ENCODE results near the gene CPLX1.
"Not testable (repeated sequence)": the region's sequence is repeated elsewhere in the genome, so short reads cannot be mapped to it uniquely, and the experiment has no call there.

The CPLX1 gene

DNA sequence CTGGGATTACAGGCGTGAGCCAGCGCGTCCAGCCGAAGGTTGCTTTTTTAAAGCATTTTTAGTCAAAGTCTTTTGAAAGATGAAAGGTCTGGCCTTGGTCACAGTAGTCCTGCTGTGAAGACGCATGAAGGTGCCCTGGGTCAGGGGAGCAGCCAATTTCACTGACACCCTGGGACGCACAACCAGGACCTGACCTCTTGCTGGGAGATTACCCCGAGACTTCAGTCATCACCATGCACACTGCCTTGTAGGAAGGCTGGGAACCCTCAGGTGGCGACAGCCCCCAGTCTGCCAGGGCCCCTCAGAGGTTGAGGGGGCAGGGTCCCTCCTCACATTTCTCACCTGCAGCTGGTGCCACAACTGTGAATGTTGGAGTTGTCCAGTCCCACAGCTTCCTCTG lies 53.2 kb downstream of the CPLX1 start:
- no peak for DNase-seq

DNA sequence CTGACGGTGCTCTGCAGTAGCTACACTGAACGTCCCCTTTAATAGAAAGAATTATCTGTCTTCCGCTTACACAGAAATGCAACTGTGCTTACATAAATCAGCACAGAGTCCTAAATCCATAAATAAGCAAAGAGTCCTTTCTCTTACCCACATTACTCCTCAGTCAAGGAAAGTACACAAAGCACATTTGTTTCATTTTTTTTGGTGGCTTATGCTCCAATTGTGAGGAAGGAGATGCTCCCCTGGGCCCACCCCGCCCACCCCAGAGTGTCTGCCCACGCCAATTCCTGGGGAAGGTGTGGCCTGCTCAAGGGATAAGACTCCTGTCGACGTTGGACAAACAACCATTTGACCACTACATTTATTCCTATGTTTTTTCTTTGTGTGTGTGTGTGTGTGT lies 53.8 kb downstream of the CPLX1 start:
- no peak for DNase-seq

DNA sequence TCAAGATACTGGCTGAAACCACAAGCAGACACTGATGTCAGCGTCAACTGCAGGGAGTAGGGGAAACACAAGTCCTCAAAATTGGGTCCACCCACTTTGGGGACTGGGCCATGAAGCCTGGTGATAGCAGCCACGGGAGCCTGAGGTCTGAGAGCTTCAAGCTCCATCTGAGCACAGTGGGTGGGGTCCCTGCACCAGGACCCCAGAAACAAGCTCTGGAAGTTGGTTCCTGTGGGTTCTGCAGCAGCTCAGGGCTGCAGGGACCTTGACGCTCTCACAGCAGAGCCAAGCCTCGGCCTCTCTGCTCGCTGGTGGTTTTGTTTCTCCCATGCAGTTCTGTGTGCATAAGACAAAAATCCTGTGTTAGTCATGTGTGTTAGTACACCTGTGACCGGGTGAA lies 54.5 kb downstream of the CPLX1 start:
- no peak for DNase-seq

DNA sequence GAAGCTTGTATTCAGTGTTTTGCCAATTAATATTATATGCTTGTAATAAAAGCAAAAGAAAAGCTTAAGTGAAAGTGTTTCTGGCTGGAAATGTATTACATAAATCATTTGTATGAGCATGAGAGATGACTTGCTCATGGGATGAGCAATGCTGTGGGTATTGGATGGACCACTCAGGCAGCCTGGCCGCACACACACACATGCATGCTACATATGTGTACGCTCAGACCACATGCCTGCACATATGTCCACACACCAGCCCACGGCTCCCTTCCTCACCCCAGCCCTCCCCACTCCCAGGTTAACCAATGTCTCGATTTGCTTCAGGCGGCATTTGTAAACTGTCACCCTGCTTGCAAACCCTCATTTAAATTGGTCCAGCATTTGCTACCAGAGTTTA lies 55.9 kb downstream of the CPLX1 start:
- no peak for DNase-seq

DNA sequence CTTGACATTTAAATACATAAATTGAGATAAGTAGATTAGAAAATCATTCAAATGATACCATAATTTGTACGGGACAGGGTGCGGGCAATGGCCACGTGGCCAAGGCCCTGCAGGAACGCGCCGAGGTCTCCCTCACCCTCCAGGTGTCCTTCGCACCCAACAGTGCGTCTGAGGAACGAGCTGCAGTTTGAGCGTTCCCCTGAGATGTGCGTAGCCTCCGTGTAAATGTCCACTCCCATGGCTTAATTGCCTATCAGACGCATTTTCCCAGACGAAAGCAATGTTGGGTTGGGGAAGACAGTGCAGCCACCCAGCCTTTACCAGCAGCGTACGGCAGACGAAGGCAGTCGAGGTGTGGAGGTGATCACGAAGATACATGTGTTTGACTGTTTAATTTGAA lies 56.4 kb downstream of the CPLX1 start:
- DNase-seq: no peak

DNA sequence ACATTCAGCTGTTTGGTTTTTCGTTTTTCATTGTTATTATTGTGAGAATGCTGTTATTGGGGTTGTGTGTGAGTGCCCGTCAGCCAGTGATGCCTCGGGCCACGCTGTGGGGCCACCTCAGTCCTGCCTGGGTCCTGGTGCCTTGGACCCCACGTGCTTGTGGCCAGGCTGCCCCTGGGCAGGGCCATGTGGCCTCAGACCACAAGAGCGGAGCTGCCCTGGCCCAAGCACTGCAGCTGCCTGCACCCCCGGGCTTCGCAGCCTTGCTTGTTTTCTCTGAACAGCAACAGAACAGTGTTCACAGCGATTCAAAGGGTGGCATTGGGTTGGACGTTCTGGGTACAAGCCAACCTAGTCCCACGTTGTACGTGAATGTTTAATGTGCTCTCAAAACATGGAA lies 56.9 kb downstream of the CPLX1 start:
- DNase-seq: no peak

DNA sequence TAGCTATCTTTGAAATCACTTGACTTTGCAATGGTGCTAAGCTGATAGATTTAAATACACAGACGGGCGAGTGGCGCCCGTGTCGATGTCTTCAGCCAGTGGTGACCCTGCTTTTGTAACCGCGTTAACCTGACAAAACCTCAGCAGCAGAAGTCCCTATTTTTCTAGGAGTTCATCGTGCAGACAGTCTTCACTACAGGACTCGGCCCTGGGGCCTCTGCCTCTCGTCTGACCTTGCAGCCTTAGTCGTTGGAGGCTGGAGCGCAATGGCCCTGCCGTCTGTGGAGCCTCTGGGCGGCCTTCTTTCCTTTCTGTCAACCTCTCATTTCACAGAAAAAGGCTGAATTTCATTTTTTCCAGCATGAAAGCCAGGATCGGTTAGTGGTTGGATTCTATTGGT lies 57.9 kb downstream of the CPLX1 start:
- DNase-seq: no peak

DNA sequence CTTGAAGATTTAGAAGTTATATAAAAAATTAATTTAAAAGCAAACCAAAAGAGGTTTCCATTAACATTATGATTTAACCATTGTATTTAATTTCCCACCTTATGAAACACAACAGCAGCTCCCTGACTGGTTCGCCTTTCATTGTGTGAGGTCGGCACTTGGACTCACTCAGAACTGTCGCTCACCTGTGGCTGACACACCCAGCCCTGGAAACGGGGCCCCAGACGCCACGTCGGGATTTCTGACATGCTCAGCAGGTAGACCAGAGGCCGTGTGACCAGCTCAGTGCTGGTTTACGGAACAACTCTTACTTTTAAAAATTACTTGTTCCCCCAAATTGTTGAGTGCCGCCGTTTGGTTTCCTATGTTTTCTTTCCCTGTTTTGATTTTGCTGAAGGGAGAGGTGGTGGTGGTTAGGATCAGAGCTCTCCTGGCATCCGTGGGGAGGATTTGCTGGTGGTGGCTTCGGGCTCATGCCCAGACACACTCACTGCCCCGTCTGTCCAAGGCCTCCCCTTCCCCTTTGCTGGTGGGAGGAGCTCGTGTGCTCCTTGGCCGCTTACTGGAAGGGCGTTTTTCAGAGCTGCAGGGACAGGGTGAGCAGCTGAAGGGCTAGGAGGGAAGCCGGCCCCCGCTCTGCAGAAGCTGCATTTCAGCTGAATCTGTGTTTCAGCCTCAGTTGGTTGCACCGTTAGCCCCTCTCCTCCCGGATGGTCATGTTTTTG lies 59.2 kb downstream of the CPLX1 start:
- DNase-seq: no peak

DNA sequence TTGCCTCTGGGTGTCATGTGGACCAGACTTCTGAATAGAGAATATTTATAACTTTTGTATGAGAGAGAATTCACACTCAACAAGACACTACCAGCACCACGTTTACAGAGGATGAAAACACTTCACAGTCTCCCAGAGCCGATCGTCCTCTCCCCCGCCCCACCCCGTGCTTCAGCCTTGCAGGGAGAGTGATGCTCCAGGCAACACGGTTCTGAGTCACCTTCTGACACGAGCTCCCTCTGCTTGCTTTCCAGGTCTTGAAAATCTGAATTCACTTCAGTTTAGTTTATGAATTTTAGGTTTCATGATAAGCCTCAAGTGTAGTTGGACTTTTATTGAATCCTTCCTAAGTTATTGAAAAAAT lies 59.8 kb downstream of the CPLX1 start:
- DNase-seq: no peak

DNA sequence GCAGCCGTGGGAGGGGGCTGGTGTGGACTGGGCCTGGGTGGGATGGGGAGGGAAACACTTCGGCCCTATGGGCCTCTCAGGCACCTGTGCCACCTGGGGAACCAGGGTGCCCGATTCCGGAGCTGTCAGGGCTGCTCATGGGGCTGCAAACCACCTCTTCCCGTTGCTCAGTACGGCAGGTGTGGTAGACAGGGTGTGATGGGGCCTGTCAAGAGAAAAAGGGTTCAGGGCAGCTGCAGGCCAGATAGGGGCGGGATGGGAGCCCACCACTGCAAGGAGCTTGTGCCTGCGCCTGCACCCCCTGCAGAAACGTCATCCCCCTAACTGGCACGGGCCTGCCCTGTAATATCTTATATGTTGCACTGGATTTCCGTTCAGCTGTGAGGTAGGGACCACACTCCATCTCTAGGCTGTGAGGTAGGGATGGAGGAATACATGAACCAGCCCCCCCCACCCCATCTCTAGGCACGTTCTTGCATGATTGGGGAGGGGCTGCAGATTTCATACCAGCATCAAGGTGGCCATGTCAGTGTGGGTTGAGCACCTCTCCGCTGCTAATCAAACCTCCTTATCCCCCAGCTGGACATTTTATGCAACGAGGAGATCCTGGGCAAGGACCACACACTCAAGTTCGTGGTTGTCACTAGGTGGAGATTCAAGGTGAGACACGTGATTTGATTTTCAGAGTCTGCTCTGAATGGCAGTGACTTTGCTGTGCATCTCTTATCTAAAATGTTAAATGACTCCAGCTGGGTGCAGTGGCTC lies 61.3 kb downstream of the CPLX1 start:
- DNase-seq: no peak

DNA sequence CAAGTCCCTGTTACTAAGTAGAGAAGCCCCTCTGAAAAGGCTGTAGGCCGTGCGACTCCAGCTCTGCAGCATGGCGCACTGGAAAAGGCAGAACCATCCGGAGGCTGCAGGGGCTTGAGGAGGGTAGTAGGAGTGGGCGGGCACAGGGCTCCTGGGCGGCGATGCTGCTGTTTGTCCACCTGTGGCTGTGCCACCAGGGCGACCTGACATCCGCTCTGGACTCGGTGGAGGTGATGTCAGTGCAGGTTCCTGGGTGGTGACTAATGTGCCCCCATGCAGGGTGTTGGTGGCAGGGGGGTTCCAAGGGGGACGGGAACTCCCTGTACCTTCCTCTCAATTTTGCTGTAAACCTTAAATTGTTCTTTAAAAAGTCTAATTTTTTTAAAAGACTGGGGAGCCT lies 62.0 kb downstream of the CPLX1 start:
- no peak for DNase-seq

DNA sequence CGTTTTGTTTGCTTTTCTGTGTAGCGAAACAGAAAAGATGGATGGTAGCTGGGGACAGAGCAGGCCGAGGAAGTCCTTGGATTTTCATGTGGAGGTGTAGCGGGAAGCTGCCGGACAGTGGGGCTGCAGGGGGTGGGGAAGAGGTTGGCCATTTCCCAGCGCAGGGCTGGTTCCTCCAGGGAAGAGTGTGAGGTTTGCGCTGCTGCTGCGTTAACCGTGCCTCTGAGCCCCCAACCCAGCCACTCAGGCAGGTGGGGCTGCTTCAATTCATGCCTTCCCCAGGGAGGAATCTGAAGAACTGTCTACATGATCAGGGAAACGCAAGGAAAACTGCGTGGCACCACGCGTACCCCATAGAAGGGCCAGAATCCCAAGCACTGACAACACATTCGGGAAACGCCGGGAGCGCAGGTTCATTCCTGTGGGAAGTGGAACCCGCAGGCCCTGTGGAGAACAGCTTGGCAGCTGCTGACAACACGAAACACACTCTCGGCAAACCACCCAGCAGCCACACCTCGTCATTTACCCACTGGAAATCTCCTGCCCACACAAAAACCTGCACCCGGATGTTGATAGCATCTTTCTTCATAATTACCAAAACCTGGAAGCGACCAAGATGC lies 62.6 kb downstream of the CPLX1 start:
- DNase-seq: no peak

DNA sequence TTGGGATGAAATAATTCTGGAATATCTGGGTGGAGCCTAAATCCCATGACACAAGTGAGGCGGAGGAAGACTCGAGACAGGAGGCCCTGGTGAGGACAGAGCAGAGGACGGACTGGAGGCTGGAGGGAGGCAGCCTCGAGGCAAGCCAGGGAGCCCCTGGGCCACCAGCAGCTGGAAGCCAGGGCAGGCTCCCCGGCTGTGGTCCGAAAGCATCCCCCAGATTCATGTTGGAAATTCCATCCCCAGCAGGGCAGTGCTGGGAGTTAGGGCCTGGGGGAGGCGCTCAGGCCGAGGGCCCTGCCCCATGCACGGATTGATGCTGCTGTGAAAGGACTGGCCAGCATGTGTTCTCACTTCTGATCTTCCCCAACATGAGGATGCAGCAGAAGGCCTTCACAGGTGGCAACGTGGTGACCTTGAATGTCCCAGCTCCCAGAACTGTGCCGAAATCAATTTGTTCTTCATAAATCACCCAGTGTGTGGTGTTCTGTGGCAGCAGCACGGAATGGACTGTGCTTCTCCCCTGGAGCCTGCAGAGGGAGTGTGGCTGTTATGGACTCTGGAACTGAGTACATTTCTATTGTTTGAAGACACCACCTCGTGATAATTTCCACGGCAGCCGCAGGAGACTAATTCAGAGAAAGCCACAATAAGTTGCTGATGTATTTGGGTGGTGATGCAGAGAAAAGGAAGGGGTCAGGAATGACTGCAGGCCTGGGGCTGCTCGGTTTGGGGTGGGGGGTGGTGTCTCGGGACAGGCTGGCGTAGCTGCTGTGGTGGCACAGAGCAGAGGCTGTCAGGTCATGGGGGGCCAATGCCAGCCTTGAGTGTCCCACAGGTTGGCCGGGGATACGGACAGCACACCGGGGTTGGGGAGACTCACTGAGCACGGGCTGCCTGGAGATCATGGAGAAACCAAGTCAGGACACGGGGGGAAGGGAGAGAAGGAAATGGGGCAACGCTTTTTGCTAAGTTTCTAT lies 63.4 kb downstream of the CPLX1 start:
- no peak for DNase-seq

DNA sequence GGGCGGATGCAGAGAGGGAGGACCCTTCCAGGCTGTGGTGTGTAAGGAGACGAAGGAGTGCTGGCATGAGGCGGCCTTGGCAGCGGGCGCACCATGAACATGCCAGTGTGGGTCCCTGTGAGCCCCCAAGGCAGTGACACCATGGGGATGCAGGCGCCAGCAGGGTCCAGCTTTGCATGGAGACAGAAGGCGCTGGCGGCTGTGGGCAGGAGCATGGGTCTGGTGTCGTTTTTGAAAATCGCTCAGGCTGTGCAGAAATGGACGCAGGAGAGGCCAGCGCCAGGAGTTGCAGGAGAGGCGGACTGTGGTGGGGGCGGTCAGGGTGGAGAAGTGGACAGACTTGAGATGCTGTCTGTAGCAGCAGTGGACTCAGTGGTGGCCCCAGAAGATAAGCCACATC lies 64.2 kb downstream of the CPLX1 start:
- DNase-seq: no peak

DNA sequence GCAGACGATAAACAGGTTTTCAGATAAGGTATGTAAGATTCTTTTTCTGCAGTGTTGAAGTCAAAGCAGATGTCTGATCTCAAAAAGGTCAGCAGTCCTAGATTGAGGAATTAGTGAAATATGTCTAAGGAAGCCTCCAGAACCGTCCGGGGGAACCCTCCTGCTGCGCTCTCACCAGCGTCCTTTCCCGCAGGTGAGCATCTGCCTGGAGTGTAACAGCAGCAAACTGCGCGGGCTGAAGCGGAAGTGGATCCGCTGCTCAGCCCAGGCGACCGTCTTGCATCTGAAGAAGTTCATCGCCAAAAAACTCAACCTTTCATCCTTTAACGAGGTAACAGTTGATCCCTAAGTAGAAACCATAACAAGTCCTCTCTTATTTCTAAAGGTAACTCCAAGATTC lies 64.8 kb downstream of the CPLX1 start:
- no peak for DNase-seq

DNA sequence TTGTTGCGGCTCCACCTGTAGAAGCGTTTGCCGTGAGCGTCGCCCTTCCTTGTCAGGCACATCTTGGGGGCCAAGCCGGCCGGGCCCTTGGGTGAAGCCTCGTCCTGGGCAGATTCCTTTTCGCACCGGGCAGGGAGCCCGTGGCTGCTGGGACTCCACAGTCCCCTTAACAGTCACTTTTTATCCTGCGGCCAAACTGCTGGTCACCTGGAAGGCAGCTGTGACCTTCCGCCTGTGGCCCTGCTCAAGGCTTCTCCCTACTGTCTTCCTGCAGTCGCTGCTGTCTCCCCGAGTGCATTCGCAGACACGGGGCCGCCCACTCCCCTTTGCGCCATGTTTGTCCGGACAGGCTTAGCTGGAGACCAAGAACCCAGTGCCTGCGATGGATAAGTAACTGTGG lies 65.3 kb downstream of the CPLX1 start:
- no peak for DNase-seq

DNA sequence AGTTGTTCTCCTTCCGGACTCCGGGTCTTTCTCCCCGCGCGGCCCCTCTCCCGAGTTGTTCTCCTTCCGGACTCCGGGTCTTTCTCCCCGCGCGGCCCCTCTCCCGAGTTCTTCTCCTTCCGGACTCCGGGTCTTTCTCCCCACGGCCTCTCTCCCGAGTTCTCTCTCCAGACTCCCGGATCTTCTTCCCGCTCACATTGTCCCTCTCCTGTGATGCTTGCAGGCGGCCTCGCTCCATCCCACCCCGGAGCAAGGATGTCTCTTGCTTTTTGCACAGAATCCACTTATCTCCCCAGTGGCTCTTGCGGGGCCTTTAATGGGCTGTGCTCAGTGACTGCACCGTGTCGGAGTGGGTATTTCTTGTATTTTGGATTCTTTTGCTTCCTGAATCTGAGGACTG lies 66.1 kb downstream of the CPLX1 start:
- DNase-seq: not testable (repeated sequence)

DNA sequence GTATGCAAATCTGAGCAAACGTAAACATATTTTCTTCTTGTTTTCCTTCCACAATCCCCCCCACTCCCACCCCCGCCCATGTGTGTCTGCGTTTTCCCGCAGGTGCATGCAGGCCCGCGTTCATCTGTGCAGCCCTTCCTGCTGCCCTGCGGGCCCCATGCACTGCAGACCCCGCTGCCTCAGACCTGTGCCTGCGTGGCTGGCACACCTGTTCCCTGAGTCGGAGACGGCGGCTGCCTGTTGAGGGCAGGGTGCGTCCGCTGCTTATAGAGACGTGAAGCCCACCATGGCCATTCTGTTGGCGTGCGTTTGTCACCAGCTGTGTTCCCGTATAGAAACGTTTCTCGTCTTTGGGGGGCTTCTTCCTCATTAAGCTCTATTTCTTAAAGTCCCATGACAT lies 68.8 kb downstream of the CPLX1 start:
- no peak for DNase-seq

DNA sequence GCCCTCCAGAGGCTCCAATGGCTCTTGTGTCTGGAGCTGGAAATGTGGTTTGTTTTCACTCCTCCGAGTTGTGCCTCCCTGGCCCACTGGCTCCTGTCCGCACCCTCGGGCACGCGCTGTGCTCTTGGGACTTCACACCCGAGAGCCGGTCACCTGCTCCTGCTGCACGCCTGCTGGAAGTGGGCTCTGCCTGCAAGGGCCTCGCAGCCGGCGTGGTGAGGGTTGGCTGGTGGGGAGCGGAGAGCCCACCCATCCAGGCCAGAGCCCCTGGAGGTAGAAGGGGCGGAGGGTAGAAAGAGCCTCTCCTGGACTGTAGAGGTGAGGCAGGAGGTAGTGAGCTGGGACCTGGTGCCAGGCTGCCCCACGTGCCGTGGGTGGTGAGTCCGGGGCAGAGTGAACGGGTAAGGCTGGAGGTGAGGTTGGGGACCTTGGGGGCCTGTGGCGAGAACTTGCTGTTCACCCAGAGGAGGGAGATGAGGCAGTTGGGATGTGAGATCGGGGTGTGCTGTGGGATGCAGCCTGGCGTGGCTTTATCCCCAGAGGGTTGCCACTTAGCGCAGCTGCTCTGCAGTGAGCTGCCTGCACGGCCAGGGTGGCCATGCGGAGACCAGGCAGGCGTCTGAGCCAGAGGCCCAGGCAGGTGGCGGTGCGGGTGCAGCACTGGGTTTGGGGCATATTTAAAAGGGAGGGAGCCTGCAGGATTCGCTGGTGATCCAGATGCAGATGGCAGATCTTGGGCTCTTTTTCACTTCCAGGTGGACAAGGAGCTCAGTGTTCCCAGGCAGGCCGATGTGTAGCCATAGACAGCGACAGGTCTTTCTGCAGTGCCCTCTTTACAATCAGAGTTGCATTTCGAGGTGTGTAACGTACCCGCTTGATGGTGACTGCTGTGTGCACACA lies 71.5 kb downstream of the CPLX1 start:
- no peak for DNase-seq

DNA sequence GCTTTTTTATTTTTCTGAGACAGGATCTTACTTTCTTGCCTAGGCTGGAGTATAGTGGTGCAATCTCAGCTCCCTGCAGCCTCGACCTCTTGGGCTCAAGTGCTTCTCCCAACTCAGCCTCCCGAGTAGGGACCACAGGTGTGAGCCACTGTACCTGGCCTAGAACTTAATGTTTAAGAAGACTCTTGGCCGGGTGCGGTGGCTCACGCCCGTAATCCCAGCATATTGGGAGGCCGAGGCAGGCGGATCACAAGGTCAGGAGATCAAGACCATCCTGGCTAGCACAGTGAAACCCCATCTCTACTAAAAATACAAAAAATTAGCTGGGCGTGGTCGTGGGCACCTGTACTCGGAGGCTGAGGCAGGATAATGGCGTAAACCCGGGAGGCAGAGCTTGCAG lies 72.7 kb downstream of the CPLX1 start:
- DNase-seq: not testable (repeated sequence)

DNA sequence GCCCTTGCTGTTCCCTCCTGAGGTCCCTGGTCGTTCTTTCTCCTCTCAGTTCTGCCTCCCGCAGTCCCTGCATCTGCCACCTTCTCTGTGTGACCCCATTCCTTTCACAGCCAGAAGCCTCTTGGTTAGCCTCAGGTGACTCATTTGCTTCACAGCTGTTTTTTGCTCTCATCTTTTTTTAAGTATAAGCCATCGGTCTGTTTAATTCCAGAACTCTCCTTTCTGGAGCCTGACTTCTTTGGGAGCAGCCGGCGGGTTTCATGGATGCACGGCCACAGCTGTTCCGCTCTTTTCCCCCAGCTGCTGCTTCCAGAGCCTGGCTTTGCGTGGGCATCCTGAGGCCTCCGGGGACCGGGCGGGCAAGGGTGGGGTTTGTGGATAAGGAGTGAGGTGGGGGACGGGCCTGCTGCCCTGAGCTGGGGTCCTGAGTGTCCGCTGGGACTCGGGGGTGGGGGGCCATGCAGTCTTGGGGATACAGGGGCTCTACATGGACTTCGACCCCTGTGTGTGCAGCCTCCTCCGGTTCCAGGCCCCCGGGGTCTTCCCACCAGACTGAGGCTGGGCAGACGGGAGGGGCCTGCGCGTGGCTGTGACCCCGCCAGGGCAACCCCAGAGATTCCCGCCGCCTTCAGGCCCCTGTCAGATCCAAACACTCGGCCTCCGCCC lies 73.6 kb downstream of the CPLX1 start:
- no peak for DNase-seq

DNA sequence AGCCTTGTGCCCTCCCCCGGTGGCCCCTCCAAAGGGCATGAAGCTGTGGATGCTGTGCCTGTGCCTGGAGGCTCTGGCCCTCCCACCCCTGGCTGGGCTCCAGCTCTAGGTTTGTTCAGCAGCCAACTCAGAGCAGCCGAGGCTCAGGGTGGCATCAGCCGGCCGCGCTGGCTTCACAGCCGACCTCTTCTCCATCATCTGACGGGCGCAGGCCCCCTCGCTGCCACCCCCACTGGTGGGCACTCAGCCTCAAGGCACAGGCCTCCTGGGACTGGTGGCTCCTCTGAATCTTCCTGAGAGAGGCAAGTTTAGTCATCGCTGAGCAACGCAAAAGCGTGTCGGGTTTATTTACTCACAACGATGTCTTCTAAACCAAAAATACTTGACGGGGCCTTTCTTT lies 74.3 kb downstream of the CPLX1 start:
- DNase-seq: no peak
